ENCODE measurements around the gene MIEF2.

MIEF2 gene

DNA sequence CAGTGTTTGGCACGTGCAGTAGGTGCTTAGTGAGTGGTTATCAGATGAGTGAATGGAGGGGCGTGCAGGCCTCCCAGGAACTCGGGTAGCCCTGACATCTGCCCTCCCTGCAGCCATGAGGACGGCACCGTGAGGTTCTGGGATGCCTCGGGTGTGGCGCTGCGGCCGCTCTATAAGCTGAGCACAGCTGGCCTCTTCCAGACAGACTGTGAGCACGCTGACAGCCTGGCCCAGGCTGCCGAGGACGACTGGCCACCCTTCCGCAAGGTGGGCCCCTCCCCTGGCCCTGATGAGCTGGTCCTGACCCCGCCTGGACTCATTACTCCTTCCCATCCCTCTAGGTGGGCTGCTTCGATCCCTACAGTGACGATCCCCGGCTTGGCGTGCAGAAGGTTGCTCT, 24.0 kb upstream of the MIEF2 start:
- DNase-seq: no peak

DNA sequence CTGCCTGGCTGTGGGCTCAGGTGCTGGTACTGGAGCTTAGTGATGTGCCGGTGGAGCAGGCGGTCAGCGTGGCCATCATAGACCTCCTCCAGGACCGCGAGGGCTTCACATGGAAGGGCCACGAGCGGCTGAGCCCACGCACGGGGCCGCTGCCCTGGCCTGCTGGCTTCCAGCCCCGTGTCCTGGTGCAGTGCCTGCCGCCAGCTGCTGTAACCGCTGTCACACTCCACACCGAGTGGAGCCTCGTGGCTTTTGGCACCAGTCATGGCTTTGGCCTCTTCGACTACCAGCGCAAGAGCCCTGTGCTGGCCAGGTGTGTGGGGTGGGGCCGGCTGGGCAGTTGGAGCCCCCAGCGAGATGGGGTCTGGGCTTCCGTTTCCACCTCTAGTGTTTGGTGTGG, 23.0 kb upstream of the MIEF2 start:
- DNase-seq: no peak

DNA sequence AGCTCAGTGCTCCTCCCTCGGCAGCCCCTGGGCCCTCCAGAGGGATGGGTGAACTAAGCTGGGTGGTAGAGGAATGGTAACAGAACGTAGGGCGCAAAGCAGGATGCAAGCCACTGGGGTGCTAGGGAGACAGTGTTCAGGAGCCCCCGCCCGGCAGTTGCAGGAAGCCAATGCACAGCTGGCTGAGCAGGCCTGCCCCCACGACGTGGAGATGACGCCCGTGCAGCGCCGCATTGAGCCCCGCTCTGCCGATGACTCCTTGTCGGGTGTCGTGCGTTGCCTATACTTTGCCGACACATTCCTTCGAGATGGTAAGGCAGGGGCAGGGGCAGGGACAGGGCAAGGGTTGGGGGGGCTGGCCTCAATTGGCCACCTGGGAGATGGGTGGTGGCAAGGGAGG, 22.2 kb upstream of the MIEF2 start:
- no peak for DNase-seq

DNA sequence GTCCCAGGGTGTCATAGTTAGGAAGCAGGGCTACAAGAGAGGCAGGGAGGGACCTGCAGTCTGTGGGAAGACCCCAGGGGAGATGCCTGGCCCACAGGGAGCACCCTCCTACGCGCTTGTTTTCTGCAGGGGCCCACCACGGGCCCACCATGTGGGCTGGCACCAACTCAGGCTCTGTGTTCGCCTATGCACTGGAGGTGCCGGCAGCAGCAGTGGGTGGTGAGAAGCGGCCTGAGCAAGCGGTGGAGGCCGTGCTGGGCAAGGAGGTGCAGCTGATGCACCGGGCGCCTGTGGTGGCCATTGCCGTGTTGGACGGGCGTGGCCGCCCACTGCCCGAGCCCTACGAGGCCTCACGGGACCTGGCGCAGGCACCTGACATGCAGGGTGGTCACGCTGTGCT, 20.0 kb upstream of the MIEF2 start:
- DNase-seq: no peak

DNA sequence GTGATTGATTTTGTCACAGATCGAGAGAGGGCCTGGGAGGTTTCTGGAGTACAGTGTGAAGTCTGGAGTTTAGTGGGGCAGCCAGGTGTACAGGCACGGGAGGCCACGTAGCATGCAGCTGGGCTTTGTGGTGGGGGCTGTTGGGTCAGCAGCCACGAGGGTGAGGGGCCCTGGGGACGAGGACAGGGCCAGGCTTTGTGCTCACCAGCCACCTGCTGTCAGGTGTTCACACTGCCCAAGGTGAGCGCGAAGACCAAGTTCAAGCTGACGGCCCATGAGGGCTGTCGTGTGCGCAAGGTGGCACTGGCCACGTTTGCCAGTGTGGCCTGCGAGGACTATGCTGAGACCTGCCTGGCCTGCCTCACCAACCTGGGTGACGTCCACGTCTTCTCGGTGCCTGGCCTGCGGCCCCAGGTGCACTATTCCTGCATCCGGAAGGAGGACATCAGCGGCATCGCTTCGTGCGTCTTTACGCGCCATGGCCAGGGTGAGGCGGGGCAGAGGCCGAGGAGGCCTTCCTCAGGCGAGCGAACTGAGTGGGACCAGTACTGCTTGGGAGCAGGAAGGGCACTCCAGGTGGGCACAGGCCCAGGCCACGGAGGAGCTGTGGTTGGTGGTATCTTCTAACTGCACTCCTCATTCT, 19.1 kb upstream of the MIEF2 start:
- no peak for DNase-seq

DNA sequence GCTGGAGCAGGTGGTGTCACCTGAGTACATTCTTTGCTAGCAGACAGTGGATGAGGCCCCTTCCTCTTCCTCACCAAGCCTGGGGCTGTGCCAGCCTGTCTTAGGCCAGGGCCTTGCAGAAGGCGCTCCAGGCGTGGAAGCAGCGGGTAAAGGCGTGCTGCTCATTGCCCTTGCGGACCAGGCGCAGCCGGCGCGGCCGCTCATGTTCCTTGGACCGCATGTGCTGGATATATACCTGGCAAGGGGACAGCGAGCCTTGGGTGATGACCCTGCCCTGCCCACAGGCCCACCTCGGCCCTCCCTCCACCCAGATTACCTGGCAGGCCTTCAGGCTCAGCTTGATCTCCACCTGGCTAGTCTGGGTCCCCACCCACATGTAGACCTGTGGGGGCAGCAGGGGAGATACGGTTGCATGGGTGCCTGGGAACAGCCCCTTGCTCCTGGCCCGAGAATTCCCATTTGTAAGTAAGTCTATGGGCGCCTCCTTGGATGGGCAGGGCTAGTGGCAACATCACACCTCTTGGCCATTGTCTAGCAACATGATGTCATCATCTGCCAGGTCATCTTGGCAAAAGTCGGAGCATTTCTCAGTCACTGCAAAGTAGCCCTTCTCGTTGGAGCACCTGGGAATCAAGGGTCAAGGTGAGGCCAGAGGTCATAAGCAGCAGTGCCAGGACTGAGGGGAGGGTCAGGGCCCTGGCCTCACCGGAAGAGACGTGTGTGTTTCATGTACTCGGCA, 15.3 kb upstream of the MIEF2 start:
- no peak for DNase-seq

DNA sequence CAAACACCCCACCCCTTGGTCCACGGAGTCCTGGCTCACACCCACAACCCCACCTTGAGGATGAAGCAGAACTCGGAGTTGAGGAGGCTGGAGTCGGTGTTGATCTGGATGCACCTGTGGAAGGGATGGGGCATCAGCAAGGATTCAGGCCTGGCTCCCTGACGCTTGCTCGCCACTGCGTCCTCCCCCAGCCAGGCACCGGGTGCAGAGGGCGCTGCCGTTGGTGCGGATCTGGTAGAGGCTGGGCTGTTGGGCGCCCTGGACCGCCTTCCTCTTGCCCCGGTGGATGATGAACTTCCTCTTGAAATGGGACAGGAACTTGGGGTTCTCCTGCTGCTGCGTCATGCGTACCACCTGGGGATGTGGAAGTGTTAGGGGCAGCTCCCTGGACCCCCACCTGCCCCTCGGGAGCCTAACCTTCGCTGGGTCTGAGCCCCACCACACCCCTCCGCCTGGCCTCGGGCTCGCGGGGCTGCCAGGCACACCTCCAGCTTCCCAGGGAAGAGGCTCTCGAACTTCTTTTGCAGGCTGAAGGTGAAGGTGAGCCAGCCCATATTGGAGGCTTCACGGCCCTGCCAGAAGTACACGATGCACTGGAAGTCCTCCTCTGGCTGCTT, 14.2 kb upstream of the MIEF2 start:
- no peak for DNase-seq

DNA sequence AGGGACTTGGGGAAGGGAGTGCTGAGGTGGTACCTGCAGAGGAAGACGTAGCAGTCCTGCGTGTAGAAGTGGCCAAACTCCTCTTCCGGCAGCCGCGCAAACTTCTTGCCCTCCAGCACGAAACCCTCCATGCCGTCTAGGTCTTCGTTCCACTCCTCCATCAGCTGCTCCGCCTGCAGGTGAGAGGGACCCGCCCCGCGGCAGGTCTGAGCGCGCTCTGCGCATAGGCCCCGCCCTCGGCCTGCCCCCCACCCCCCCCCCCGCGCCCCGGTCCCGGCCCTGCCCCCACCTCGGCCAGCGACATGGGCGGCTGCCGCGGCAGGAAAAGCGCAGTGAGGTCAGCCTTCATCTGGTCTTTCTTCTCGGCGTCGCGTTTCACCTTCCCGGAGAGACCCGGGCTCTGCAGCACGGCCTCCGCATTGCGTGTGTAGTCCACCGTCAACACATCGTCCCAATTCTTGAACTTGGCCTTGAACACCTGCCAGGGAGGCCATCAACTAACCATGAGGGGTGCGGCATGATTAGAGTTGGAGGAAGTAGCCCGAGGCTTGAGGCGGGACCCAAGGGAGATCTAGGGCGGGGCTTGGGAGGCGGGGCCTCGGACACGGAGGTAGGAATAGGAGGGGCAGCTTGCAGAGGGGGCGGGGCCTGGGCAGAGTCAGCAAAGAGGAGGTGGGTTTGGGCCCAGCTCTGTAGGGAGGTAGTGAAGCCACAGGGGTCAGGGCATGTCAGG, 13.4 kb upstream of the MIEF2 start:
- peak; percentile 60 for DNase-seq

DNA sequence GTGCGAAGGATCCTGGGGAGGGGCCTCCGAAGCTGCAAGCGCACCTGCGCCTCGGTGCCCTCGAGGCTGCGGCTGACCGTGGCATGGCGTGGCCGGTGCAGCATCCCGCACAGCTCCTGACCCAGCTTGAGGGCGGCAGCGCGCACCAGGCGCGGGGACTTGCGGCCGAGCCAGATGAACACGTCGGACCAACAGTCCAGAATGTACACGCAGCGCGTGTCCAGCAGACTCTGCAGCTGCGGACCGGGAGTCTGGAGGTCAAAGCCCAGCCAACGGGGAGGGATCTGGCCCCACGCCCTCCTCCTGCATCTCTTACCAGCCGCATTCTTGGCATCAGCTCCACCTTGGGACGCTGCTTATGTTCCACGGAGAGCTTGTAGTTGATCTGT, 12.9 kb upstream of the MIEF2 start:
- no peak for DNase-seq

DNA sequence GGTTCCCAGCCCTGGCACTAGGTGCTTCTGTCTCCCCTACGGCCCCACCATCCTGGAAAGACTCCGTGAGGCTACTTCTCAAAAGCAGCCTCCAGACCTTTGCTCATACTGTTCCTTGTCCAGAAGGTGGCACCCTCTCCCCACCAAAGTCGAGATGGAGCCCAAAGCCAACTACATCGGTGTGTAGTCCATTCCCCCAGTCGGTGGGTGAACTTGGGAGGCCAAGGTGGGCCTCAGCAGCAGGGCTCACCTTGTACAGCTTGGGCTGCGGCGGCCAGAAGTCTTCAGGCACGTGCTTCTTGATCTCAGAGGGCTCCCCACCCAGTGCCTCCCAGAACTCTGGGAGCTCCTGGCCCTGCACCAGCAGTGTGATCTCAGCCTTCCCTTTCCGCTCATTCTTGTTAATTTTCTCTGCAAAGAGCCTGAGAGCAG, 12.1 kb upstream of the MIEF2 start:
- DNase-seq: peak; percentile 72

DNA sequence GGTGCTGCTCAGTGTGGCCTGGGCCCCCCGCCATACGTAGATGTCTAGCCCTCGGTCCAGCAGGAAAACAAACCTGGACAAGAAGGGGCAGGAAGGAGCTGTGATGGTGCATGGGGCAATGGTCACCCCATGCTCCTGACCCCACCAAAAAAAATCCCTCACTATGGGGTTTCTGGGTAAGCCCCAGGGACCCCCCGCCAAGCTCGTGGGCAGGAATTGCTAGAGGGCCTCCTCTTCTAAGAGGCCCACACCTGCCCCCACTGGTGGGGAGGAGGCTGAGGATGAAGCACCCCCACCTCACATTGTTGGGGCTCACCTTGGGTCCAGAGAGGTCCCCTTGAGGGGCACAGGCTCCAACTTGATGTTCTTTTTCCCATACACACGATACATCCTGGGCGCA, 11.7 kb upstream of the MIEF2 start:
- DNase-seq: no peak

DNA sequence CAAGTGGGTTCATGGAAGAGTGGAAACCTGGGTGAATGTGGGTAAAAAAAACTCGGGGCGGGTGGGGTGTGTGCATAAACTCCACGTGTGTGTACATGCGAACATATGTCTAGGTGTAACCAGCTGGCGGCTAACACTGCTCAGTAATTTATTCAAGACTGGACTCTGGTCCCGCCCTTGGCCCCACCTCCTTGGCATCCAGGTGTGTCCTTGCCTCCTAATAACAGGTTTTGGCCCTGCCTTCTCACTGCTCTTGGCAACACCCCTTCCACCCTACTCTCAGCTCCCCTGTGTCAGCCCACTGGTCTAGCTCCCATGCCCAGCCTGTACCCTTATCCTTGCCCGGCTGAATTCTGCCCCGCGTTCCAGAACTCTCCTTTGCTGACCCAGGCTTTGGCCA, 10.2 kb upstream of the MIEF2 start:
- DNase-seq: peak; percentile 57

DNA sequence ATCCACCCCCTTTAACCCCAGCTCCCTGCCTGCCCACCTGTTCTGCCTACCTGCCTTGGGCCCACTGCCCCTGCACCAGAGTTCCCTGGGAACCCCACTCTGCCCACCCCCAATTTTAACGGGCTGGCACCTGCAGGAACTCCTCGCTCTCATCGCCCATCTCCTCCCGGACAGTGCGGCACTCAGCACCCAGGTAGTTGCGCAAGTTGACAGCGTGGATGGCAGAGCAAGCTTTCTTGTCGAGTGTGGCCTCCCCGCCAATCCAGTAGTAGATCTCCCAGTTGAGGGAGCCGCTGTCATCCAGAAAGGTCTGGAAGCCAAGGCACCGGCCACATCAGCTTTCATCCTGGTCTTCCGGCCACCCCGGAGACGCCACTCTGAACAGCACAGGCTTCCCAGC, 9.8 kb upstream of the MIEF2 start:
- no peak for DNase-seq

DNA sequence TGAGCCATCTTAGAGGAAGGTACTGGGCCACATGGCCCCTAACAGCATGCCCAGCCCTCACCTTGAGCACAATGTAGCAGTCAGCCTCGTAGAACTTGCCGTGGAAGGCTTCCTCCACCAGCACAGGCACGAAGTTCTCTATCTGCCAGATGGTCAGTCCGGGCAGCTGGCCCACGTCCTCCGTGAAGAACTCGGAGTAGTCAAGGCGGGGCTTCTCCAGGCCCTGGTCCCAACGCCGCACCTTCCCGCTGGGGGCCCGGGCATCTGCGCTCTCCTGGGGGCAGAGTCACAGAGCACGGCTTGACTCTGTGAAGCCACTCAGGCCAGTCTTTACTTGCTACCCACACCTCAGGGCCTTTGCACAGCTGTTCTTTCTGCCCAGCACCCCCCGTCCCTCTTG, 9.3 kb upstream of the MIEF2 start:
- DNase-seq: no peak

DNA sequence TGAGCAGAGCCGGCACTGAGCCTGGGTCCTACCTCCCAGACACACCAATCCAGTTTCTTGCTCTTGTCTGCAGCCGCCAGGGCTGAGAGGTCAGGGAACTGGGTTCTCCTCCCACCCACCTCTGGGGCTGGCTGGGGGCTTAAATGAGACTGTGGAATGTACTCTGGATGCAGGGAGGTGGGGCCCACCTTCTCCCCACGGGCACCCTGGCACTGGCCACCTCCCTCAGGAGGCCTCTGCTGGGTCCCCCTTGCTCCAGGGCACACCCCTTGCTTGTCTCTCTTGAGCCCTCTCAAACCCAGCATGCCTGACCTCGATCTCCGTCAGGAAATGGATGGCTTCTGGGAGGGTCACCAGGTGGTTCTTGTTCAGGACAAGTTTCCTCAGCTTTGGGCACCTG, 8.3 kb upstream of the MIEF2 start:
- DNase-seq: no peak

DNA sequence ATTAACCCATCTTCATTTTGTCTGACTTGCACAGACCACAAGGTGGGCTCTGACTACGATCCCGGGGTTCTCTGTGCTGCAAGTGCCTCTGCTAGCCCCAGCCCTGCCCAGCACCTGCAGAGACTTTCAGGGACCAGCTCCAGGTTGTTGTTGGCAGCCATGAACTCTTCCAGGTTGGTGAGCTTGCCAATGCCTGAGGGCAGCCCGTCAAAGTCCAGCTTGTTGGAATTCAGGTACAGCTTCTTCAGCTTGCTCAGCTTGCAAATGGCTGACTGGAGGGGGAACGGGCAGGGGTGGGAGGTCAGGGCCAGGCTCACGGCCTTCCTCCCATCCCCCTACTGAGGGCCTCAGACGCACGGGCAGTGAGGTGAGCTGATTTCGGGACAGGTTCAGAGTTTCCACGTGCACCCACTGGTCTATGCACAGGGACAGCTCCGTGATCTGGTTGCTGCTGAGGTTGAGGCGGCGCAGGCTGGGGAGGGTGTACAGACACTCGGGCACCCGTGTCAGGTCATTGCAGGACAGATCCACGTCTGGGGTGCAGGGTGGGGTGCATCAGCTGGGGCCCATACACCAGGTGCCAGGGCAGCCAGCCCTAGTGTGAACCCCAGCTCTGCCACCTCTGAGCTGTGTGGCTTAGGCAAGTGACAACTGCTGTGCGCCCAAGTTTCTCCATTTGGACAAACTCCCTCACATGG, 7.1 kb upstream of the MIEF2 start:
- DNase-seq: no peak

DNA sequence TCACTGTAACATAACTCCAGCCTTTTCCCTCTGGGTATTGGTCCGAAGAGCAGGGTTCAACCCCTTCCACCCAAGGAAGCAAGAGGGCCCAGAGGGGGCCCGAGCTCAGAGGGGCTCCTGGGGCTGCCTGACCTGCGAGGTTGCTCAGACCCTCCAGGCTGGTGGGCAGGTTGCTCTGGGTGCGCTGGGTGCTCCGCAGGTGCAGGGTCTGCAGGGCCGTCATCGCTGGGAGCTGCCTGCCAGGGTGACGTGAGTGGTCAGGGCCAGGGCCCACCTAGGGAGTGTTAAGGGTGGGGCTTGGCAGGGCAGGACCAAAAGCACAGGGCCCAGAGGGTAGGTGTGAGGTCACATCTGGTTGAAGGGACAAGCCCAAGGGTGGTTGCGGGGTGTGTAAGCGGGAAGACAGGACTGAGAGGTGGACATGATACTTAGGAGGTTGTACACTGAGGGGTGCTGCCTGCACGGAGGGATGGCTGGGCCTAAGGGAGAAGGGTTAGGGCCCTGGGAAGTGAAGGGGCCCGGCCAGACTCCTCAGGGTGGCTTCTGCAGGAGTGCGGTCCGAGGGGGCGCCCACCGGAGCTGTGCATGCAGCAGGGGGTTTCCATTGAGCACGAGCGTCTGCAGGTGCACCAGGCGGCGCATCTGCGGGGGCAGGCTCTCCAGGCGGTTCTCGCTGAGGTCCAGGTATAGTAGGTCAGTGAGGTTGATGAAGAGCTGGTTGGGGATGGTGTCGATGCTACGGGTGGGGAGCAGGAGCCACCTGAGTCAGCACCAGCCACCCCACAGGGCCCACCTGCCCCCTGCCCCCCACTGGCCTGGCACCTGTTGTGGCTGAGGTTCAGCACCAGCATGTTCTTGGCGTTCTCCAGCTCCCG, 6.3 kb upstream of the MIEF2 start:
- no peak for DNase-seq

DNA sequence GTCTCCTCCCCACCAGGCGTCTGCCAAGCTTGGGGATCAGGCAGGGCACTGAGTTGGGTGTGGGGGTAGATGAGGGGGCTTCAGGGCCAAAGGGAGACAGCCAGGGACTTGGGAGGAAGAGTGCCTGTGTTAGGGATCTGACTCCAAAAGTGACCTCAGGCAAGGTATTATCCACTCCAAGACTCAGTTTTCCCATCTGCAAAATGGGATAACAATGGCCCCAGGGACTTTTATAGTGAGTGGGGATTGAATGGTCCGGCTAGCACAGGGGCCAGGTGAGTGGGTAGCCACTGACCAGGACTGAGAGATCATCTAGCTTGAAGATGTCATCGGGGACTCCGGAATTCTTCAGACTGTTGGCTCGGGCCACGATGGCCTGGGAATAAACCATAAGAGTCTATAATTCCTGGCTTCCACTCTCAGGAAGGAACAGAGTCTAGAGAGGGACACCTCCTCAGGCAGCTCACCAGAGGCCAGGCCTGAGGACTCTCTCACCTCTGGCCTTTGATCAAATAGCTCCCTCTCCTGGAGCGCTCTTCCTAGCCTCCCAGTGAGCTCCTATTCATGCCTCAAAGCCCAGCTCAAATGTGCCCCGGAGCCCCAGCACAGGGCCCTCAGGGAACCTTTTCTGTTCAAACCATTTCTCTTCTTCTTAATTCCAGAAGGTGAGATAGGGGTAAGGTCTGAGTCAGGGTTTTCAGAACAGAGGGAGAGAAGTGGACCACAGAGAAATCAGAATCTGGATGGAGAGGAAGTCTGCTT, 5.4 kb upstream of the MIEF2 start:
- DNase-seq: no peak

DNA sequence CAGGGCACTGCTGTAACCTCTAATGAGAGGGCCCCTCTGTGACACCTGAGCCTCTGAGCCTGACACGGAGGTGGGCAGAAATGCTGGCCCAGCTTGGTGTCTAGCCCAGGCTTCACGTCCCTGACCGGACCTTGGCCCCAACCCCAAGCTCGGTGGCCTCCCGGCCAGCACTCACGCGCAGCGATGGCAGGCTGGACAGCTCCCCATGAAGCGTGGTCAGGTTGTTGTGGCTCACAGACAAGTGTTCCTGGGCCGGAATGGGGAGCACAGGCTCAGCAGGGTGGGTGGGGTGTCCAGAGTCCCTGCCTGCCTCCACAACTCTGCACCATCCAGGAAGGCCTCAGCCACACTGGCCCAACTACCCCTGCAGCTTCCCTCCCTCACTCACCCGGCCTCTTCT, 4.1 kb upstream of the MIEF2 start:
- no peak for DNase-seq

DNA sequence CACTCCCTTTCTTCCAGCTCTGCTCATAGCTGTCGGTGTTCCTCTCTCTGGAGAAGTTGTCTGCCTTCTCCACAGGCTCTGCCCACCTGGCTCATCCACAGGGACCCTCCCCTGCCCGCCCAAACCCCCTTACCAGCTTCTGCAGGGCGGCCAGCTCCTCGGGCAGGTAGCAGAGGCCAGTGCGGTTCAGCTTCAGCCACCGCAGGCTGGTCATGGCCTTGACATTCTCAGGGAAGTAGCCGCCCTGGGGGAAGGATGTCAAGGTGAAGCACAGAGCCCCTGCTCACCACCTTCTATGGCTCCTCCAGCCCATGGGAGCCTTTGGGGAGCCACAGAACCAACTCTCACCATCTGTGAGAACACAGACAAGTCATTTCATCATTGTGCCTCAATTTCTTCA, 3.7 kb upstream of the MIEF2 start:
- no peak for DNase-seq

DNA sequence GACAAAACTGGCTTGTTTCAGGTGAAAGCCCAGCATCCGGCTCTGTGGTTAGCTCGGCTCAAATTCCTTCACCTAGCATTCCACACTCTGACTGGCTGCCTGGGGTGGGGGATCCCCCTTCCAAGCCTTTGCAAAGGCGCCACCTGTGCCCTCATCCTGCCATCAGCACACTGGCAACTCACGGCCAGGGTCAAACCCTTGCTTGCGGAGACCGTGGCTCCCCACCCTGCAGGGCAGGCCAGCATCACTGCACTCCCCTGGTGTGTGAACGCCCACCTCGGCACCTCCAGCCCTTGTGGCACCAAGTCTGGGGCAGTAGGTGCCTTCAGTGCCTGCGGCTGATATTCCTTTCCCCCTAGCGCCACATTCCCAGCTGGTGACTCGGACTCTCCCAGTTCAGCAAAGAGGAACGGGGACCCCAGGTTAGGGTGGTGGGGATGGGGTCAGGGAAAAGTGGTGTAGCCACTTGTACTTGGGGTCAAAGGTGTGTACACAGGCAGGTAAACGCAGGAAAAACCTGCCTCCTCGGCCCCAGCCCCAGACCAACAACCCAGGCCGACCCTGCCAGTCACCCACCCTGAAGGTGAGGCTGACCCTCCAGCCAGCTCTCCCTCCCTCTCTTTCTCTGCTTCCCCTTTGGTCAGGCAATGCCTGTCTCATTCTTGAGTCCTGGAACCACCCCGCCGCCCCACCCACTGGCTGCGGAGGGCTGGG, 3.0 kb upstream of the MIEF2 start:
- DNase-seq: no peak
